Transverse colon (tissue), 4 donors: ENCODE results near the gene AQR. TPM values are rescaled to one million over a fixed set of nuclear protein-coding genes. Genes with fewer than 3 reads are reported as not detected.

Source experiments
- DNase-seq: peaks from one replicate; pipeline ENCODE4 v3.0.0-alpha.2; 2019
- H3K27ac ChIP-seq, 4 donors: fragments of 200-600 bp; sonication (generic); 2 replicates each; pipeline ENCODE4 v1.5.1; 2016 to 2018; ENCODE audit warnings: inconsistent platforms in 4 of 4
- H3K27me3 ChIP-seq: fragments of 200-600 bp; sonication (generic); 2 replicates; pipeline ENCODE4 v1.5.1; 2017; ENCODE audit warnings: inconsistent platforms
- H3K36me3 ChIP-seq, 4 donors: fragments of 200-600 bp; sonication (generic); 2 replicates each; pipeline ENCODE4 v1.5.1; 2017 to 2019; ENCODE audit warnings: inconsistent platforms in 4 of 4
- H3K4me1 ChIP-seq, 4 donors: fragments of 200-600 bp; sonication (generic); 2 replicates each; pipeline ENCODE4 v1.5.1; 2017 to 2020; ENCODE audit warnings: inconsistent platforms in 4 of 4
- H3K4me3 ChIP-seq, 4 donors: fragments of 200-600 bp; sonication (generic); 1 replicate in 1 of 4; 2 replicates in 3 of 4; pipeline versions ENCODE4 v1.5.1 to v1.6.1; 2017 to 2019; ENCODE audit warnings: inconsistent platforms in 4 of 4
- H3K9me3 ChIP-seq, 2 donors: fragments of 200-600 bp; sonication (generic); 2 replicates each; pipeline ENCODE4 v1.5.1; 2017 to 2019; ENCODE audit warnings: inconsistent platforms in 2 of 2
- EP300 ChIP-seq: sonication (generic); formaldehyde crosslinking; IDR thresholded peaks from one replicate; pipeline ENCODE4 v1.6.1; 2017; ENCODE audit warnings: antibody characterized with exemption, low read depth
- POLR2A ChIP-seq: fragments of 450-650 bp; IDR thresholded peaks from one replicate; pipeline ENCODE4 v1.6.1; 2016; ENCODE audit warnings: antibody characterized with exemption, mild to moderate bottlenecking, moderate library complexity
- POLR2AphosphoS5 ChIP-seq, 3 donors: sonication (generic); formaldehyde crosslinking; IDR thresholded peaks; one replicate each; pipeline ENCODE4 v1.6.1; 2016; ENCODE audit warnings: antibody characterized with exemption in 3 of 3
- WGBS, 2 donors: methylation state at CpG; one replicate each; pipeline ENCODE4 v1.1.5; 2018; ENCODE audit warnings: low coverage in 1 of 2; 5-methylcytosine and 5-hydroxymethylcytosine counted together
- in situ Hi-C, 4 donors: fragments of 200-750 bp; cut with MboI; loops; one replicate each; pipeline versions ENCODE4 v1.15.0 to v1.15.1; 2017; ENCODE audit warnings: low sequenced_read_pairs in 3 of 4, low pct_ligation_motif_present in 1 of 4, low pct_unique_long_range_greater_than_20kb in 1 of 4
- intact Hi-C: fragments of 100-400 bp; cut with DNase I; formaldehyde crosslinking; loops from one replicate; pipeline ENCODE4 v1.15.1; 2023; ENCODE audit warnings: low total_unique reads
- total RNA-seq, 4 donors: library from RNA; depleted of rRNA; stranded (reverse); fragments of >200 nt; gene quantifications; one replicate each; pipeline ENCODE4 v1.1.0, GENCODE V29; 2016
- TF ChIP-seq, protein P1 (sequence below), 5 experiments: fragments of 200-600 bp in 3 of 5; fragments of 450-650 bp in 2 of 5; sonication (generic) in 3 of 5; IDR thresholded peaks; 1 replicate in 2 of 5; 2 replicates in 3 of 5; pipeline ENCODE4 v1.5.1; 2016 to 2017; ENCODE audit warnings: antibody characterized with exemption in 5 of 5, inconsistent platforms in 3 of 5, mild to moderate bottlenecking in 2 of 5, moderate library complexity in 1 of 5

Gene AQR
- total RNA-seq, 4 donors from 2014 or later = 13.8 to 25.7 (median 23.5) TPM

DNA sequence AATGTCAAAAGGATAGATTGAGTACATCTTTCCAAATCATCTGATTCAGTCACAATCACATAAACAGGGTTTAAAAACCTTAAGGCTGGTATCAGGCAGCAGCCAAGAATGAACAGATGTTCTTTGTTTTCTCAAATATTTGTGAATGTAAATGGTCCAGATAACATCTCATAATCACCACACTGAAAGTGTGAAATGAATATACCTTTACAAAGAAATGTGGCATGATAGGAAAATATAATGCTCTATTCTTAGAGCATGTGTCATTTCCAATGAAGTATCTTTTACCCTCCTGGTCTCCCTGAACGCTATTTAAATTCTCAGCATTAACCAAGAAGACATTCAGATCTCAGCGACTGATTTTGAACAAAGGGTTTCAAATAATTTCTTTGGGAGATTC is 165.4 kb downstream of the AQR start:
- in situ Hi-C loops = no loop called here
- Histone ChIP-seq H3K27ac (no peak overlapping the region), H3K4me3 (no peak overlapping the region), H3K9me3 (no peaks in the 10 kb centered on the region), H3K27me3 (no peaks in the 10 kb centered on the region), H3K4me1 (no peaks in the 10 kb centered on the region), H3K36me3 (no peaks in the 10 kb centered on the region)
- TF ChIP-seq POLR2AphosphoS5 (IDR thresholded peaks at IDR 0.05) (no peak), EP300 (no peak), POLR2A (no peak)
- TF ChIP-seq, protein P1, sequence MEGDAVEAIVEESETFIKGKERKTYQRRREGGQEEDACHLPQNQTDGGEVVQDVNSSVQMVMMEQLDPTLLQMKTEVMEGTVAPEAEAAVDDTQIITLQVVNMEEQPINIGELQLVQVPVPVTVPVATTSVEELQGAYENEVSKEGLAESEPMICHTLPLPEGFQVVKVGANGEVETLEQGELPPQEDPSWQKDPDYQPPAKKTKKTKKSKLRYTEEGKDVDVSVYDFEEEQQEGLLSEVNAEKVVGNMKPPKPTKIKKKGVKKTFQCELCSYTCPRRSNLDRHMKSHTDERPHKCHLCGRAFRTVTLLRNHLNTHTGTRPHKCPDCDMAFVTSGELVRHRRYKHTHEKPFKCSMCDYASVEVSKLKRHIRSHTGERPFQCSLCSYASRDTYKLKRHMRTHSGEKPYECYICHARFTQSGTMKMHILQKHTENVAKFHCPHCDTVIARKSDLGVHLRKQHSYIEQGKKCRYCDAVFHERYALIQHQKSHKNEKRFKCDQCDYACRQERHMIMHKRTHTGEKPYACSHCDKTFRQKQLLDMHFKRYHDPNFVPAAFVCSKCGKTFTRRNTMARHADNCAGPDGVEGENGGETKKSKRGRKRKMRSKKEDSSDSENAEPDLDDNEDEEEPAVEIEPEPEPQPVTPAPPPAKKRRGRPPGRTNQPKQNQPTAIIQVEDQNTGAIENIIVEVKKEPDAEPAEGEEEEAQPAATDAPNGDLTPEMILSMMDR (IDR thresholded peaks at IDR 0.05) = no peak
- no peak for DNase-seq
- intact Hi-C loops = no loop called here
- 75 to 84% methylated on average over 2 of the region's 2 CpGs for WGBS, 2 donors

DNA sequence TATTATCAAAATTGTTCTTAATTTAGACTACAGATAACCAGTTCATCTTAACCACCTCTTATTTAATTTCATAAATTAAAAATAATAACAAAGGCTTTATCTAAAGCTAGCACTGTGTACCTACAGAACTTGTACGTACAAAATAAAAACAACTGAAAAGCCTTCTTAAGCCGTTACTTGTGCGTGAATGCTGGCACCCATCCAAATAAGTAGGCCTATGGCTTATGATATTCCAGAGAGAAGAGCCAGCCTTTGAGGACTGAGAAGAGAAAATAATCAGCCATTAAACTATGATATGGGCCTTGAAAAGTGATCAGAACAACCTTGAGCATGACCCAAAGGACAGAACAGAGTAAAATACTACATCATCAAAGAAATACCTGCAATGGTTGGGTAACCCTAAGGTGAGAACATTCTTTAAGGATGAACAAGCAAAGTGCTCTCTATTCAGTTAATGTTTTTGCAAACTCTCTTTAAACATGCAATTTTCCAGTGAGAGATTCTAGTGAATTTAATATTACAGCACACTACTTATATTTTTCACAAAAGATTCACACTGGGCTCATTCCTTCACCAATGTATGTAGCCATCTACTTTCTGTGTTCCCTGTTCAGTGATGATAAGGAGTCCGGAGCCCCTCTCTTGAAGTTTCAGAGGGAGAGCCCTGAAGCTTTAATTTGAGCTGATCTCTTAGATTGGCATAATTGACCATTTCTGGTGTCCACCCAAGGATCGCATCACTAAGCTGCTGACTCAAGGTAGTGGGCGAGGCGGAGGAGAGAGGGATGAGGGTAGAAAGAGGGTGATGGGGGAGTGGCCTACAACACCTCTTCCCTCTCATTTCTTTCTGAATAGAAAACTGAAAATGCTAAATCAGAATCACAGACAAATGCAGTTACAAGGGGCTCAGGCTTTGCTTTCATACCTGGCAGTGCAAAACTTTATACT is 166.5 kb downstream of the AQR start:
- WGBS, 2 donors = 85 to 89% methylated on average over 7 of the region's 7 CpGs
- Histone ChIP-seq H3K4me3 (no peak overlapping the region), H3K36me3 (no peaks in the 10 kb centered on the region), H3K27me3 (no peaks in the 10 kb centered on the region), H3K4me1 (no peaks in the 10 kb centered on the region), H3K27ac (no peak overlapping the region), H3K9me3 (no peaks in the 10 kb centered on the region)
- TF ChIP-seq, protein P1 (IDR thresholded peaks at IDR 0.05) = no peak
- no peak for TF ChIP-seq POLR2AphosphoS5 (IDR thresholded peaks at IDR 0.05)
- no peak for TF ChIP-seq EP300
- TF ChIP-seq POLR2A = no peak
- no peak for DNase-seq
- in situ Hi-C loops (no loop called here), intact Hi-C loops (no loop called here)

DNA sequence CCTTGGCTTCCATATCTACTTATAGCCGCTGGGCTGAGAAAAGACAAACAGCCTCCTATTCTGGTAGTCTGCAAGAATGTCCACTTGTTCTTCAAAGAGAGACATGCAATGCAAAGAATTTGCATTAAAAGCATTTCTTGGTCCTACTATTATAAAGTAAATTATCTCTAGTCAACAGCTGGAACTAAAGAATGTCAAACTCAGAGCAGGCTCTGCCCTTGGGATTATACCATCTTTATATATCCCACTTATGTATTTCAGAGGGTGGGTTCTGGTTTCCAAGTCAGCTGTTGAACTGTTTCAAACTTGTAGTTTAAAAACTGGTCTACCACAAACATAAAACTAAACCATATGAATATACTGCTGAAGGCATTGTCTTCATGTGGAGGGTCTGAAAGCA is 167.2 kb downstream of the AQR start:
- WGBS, 2 donors = 89 to 92% methylated on average over 1 of the region's 1 CpG
- in situ Hi-C loops (no loop called here), intact Hi-C loops (no loop called here)

More for the DNA sequence above, 167.2 kb downstream of the AQR start:
- no peaks in the 10 kb centered on the region for H3K9me3 ChIP-seq
- H3K4me3 ChIP-seq = no peak overlapping the region
- H3K4me1 ChIP-seq = no peaks in the 10 kb centered on the region
- no peaks in the 10 kb centered on the region for H3K27me3 ChIP-seq
- DNase-seq = no peak
- no peaks in the 10 kb centered on the region for H3K36me3 ChIP-seq
- no peak overlapping the region for H3K27ac ChIP-seq
- no peak for TF ChIP-seq EP300
- TF ChIP-seq, protein P1 (IDR thresholded peaks at IDR 0.05) = no peak
- TF ChIP-seq POLR2A = no peak
- TF ChIP-seq POLR2AphosphoS5 (IDR thresholded peaks at IDR 0.05) = no peak

Other genes with a start within 250 kb of the AQR start
- gene GJD2, start 214.7 kb downstream of the AQR start, total RNA-seq = not detected
- gene ACTC1, start 174.2 kb downstream of the AQR start, total RNA-seq = 1 to 10 TPM in 1 of 4 donors, under 1 TPM in 1, not detected in 2; 0.41 to 3.4 TPM
- gene ZNF770, start 18.5 kb upstream of the AQR start, total RNA-seq = 10 to 100 TPM in 2 of 4 donors, 1 to 10 TPM in 2; 4.2 to 19.2 (median 11.3) TPM
- gene NANOGP8, start 115.6 kb upstream of the AQR start, total RNA-seq = 1 to 10 TPM in 2 of 4 donors, under 1 TPM in 1, not detected in 1; 0.96 to 5.2 (median 1.1) TPM